ENCODE measurements around the gene TRIOBP. TPM values are rescaled to one million over a fixed set of nuclear protein-coding genes. Genes with fewer than 3 reads are reported as not detected.
"Not testable (repeated sequence)": the region's sequence is repeated elsewhere in the genome, so short reads cannot be mapped to it uniquely, and the experiment has no call there.

Gene TRIOBP
- total and polyA plus RNA-seq, 2 donors (not counting 3 experiments of a cell fraction or from before 2014, with no cell fraction given), result 60.6 to 104 TPM

DNA sequence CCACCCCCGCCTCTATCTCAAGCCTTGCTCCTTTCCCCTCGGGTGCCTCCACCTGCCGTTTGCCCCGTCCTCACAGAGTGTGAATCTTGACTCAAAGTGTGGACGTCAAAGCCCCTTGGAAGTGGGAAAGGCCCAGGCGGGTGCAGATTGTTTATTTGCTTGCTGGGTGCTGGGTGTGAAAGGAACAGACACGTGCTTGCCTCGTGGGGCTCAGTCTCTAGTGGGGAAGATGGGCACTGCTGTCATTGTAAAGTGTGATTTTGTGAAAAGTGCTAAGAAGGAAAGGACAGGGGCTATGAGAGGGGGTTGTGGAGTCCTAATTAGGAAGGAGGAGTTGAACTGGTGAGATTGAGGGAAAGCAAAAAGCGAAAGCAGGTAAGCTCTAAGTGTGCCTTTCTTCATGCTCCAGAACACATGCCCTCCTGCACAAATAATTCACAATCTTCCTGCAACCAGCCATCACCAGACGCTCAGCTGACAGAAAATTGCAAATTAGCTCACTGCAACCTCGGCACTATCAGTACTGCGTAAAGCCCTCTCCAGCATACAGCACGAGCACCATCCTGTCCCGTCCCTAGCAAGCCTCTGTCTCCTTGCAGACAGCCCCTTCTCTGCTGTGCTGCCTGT, 101.1 kb downstream of the TRIOBP start:
- dilution Hi-C loops (cut with MboI; ENCODE audit: extremely low pct_ligation_motif_present, low sequenced_read_pairs), result no loop called here

DNA sequence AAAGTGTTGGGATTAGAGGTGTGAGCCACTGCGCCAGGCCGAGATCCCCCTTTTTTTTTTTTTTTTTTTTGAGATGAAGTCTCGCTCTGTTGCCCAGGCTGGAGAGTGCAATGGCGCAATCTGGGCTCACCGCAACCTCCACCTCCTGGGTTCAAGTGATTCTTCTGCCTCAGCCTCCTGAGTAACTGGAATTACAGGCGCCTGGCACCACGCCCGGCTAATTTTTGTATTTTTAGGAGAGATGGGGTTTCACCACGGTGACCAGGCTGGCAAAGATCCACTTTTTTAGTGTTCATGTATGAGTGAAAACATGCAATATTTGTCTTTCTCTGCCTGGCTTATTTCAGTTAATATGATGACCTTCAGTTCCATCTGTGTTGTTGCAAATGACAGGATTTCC, 103.1 kb downstream of the TRIOBP start:
- CTCF ChIA-PET; FAIRE-seq; dilution Hi-C loops (cut with MboI; ENCODE audit: extremely low pct_ligation_motif_present, low sequenced_read_pairs); H3K27me3 ChIP-seq (ENCODE audit: control insufficient read depth in 2 of 2, insufficient read depth in 2 of 2, low read length in 2 of 2); H3K4me2 ChIP-seq (ENCODE audit: insufficient read depth, low read length); intact Hi-C loops (cut with micrococcal nuclease); H3K9me1 ChIP-seq (replicated peaks; ENCODE audit: control insufficient read depth, extremely low read depth, insufficient read depth, low read length); H3K79me2 ChIP-seq (ENCODE audit: control insufficient read depth, insufficient read depth, low read length); BruUV-seq (replicated peaks); H3K9me3 ChIP-seq (replicated peaks; ENCODE audit: control insufficient read depth, insufficient read depth, low read length); DNase-seq (ENCODE audit: low read depth, low spot score); POLR2A ChIA-PET; H3K27ac ChIP-seq (ENCODE audit: insufficient read depth, low read depth, low read length); H3K4me3 ChIP-seq (replicated peaks in 1 of 3; ENCODE audit: insufficient read depth in 1 of 3, low read depth in 1 of 3, low read length in 3 of 3); H4K20me1 ChIP-seq (replicated peaks; ENCODE audit: control insufficient read depth, extremely low read depth, insufficient read depth, low read length); H3K36me3 ChIP-seq (ENCODE audit: control insufficient read depth in 2 of 2, extremely low read depth in 1 of 2, insufficient read depth in 2 of 2, low read length in 2 of 2); H3K9ac ChIP-seq (replicated peaks; ENCODE audit: extremely low read depth, insufficient read depth, low read length); H2AFZ ChIP-seq (ENCODE audit: low read depth, low read length): not testable (repeated sequence)
- H3K4me1 ChIP-seq (ENCODE audit: control insufficient read depth, extremely low read depth, insufficient read depth, low read length), result peaks cover 12% of the 10 kb centered on the region

More for the DNA sequence above, 101.1 kb downstream of the TRIOBP start:
- H3K4me3 ChIP-seq (replicated peaks in 1 of 3; ENCODE audit: insufficient read depth in 1 of 3, low read depth in 1 of 3, low read length in 3 of 3), result no peak overlapping the region
- CTCF ChIA-PET, result no interaction called here
- no peak for DNase-seq (ENCODE audit: low read depth, low spot score)
- TF ChIP-seq, protein P1, sequence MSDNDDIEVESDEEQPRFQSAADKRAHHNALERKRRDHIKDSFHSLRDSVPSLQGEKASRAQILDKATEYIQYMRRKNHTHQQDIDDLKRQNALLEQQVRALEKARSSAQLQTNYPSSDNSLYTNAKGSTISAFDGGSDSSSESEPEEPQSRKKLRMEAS (IDR thresholded peaks at IDR 0.05; ENCODE audit: insufficient read depth, insufficient read length), result no peak
- TF ChIP-seq, protein P2, sequence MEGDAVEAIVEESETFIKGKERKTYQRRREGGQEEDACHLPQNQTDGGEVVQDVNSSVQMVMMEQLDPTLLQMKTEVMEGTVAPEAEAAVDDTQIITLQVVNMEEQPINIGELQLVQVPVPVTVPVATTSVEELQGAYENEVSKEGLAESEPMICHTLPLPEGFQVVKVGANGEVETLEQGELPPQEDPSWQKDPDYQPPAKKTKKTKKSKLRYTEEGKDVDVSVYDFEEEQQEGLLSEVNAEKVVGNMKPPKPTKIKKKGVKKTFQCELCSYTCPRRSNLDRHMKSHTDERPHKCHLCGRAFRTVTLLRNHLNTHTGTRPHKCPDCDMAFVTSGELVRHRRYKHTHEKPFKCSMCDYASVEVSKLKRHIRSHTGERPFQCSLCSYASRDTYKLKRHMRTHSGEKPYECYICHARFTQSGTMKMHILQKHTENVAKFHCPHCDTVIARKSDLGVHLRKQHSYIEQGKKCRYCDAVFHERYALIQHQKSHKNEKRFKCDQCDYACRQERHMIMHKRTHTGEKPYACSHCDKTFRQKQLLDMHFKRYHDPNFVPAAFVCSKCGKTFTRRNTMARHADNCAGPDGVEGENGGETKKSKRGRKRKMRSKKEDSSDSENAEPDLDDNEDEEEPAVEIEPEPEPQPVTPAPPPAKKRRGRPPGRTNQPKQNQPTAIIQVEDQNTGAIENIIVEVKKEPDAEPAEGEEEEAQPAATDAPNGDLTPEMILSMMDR (IDR thresholded peaks at IDR 0.05; ENCODE audit: extremely low read depth in 1 of 2, insufficient read depth in 1 of 2, low read depth in 1 of 2, low read length in 2 of 2), result no peak
- TF ChIP-seq POLR2A (IDR thresholded peaks at IDR 0.05; ENCODE audit: low read depth, low read length) (no peak), POLR2AphosphoS5 (IDR thresholded peaks at IDR 0.05; ENCODE audit: insufficient read depth, low read depth, low read length) (no peak), FOS (IDR thresholded peaks at IDR 0.05; ENCODE audit: borderline replicate concordance, insufficient read depth, low read length) (no peak), JUN (IDR thresholded peaks at IDR 0.05; ENCODE audit: borderline replicate concordance, insufficient read depth, insufficient read length, low read depth) (no peak), MYC (IDR thresholded peaks at IDR 0.05; ENCODE audit: low read depth, low read length) (no peak), GATA2 (IDR thresholded peaks at IDR 0.05; ENCODE audit: insufficient read depth, insufficient read length, low read depth, low read length) (no peak), EZH2 (IDR thresholded peaks at IDR 0.05; ENCODE audit: borderline replicate concordance, low read depth, low read length, severe bottlenecking) (no peak)
- H2AFZ ChIP-seq (ENCODE audit: low read depth, low read length), result no peak overlapping the region
- no peak overlapping the region for H3K9ac ChIP-seq (replicated peaks; ENCODE audit: extremely low read depth, insufficient read depth, low read length)
- H3K36me3 ChIP-seq (ENCODE audit: control insufficient read depth in 2 of 2, extremely low read depth in 1 of 2, insufficient read depth in 2 of 2, low read length in 2 of 2), result no peaks in the 10 kb centered on the region
- H3K27me3 ChIP-seq (ENCODE audit: control insufficient read depth in 2 of 2, insufficient read depth in 2 of 2, low read length in 2 of 2), result no peaks in the 10 kb centered on the region
- H4K20me1 ChIP-seq (replicated peaks; ENCODE audit: control insufficient read depth, extremely low read depth, insufficient read depth, low read length), result no peaks in the 10 kb centered on the region
- no peak overlapping the region for H3K27ac ChIP-seq (ENCODE audit: insufficient read depth, low read depth, low read length)
- no peak overlapping the region for H3K4me2 ChIP-seq (ENCODE audit: insufficient read depth, low read length)
- H3K4me1 ChIP-seq (ENCODE audit: control insufficient read depth, extremely low read depth, insufficient read depth, low read length), result peaks cover 8% of the 10 kb centered on the region
- no peaks in the 10 kb centered on the region for H3K9me3 ChIP-seq (replicated peaks; ENCODE audit: control insufficient read depth, insufficient read depth, low read length)
- FAIRE-seq, result no peak
- no peaks in the 10 kb centered on the region for H3K9me1 ChIP-seq (replicated peaks; ENCODE audit: control insufficient read depth, extremely low read depth, insufficient read depth, low read length)
- no TSS peak for BruUV-seq (replicated peaks)
- POLR2A ChIA-PET, result interaction anchor here (0.7 kb wide), 1 partner anchor 9 kb away, joined by 3 read pairs; no protein-coding TSS in a partner anchor
- intact Hi-C loops (cut with micrococcal nuclease), result no loop called here
- H3K79me2 ChIP-seq (ENCODE audit: control insufficient read depth, insufficient read depth, low read length), result no peaks in the 10 kb centered on the region

Measured in endothelial cell of umbilical vein (primary cell).